Measurements from ENCODE around the gene ZNF79. TPM values are rescaled to one million over a fixed set of nuclear protein-coding genes. Genes with fewer than 3 reads are reported as not detected.

Gene ZNF79
- total RNA-seq, 3 donors from 2014 or later: 5.1 to 13.6 (median 5.7) TPM

GRCh38 chr9:127452691-127453090 lies 28.5 kb downstream of the ZNF79 start:
- intact Hi-C loops (cut with DNase I, micrococcal nuclease): no loop called here
- Histone ChIP-seq H3K4me1 (ENCODE audit: low read depth) (peaks cover 26% of the 10 kb centered on the region), H3K4me3 (no peak overlapping the region), H3K36me3 (ENCODE audit: low read depth) (no peaks in the 10 kb centered on the region), H3K9me3 (no peaks in the 10 kb centered on the region)
- peak; percentile 58 for ATAC-seq
- no peak for TF ChIP-seq CTCF (IDR thresholded peaks at IDR 0.05)
- peak; percentile 69 to 84 (median 76) for DNase-seq

- peak; percentile 38 for TF ChIP-seq CTCF (IDR thresholded peaks at IDR 0.05)
- H3K4me1 ChIP-seq (ENCODE audit: low read depth): peaks cover 9% of the 10 kb centered on the region
- no peak overlapping the region for H3K4me3 ChIP-seq
- DNase-seq: peak in 2 of 3 donors; percentile 70 to 71
- no peak for ATAC-seq
- H3K36me3 ChIP-seq (ENCODE audit: low read depth): no peaks in the 10 kb centered on the region
- intact Hi-C loops (cut with DNase I, micrococcal nuclease): no loop called here
- H3K9me3 ChIP-seq: no peaks in the 10 kb centered on the region
Measured at GRCh38 chr9:127455324-127455992, 31.3 kb downstream of the ZNF79 start.

- Histone ChIP-seq H3K4me3 (no peak overlapping the region), H3K4me1 (ENCODE audit: low read depth) (peaks cover 5% of the 10 kb centered on the region), H3K9me3 (no peaks in the 10 kb centered on the region), H3K36me3 (ENCODE audit: low read depth) (peaks cover 4% of the 10 kb centered on the region)
- TF ChIP-seq CTCF (IDR thresholded peaks at IDR 0.05): no peak
- no peak for ATAC-seq
- intact Hi-C loops (cut with DNase I, micrococcal nuclease): no loop called here
- DNase-seq: no peak
Measured at GRCh38 chr9:127457191-127457878, 33.2 kb downstream of the ZNF79 start.

- DNase-seq (no peak), ATAC-seq (no peak)
- Histone ChIP-seq H3K4me3 (no peak overlapping the region), H3K4me1 (ENCODE audit: low read depth) (no peaks in the 10 kb centered on the region), H3K36me3 (ENCODE audit: low read depth) (peaks cover 4% of the 10 kb centered on the region), H3K9me3 (no peaks in the 10 kb centered on the region)
- intact Hi-C loops (cut with DNase I, micrococcal nuclease): no loop called here
- no peak for TF ChIP-seq CTCF (IDR thresholded peaks at IDR 0.05)
Measured at GRCh38 chr9:127458921-127459320, 34.7 kb downstream of the ZNF79 start.

GRCh38 chr9:127463382-127463781 lies 39.2 kb downstream of the ZNF79 start:
- Histone ChIP-seq H3K9me3 (no peaks in the 10 kb centered on the region), H3K4me1 (ENCODE audit: low read depth) (no peaks in the 10 kb centered on the region), H3K4me3 (no peak overlapping the region), H3K36me3 (ENCODE audit: low read depth) (peaks cover 4% of the 10 kb centered on the region)
- DNase-seq (no peak), ATAC-seq (no peak)
- intact Hi-C loops (cut with DNase I, micrococcal nuclease): no loop called here
- TF ChIP-seq CTCF (IDR thresholded peaks at IDR 0.05): no peak
